ENCODE measurements around the gene GPR137.

GPR137 gene

DNA sequence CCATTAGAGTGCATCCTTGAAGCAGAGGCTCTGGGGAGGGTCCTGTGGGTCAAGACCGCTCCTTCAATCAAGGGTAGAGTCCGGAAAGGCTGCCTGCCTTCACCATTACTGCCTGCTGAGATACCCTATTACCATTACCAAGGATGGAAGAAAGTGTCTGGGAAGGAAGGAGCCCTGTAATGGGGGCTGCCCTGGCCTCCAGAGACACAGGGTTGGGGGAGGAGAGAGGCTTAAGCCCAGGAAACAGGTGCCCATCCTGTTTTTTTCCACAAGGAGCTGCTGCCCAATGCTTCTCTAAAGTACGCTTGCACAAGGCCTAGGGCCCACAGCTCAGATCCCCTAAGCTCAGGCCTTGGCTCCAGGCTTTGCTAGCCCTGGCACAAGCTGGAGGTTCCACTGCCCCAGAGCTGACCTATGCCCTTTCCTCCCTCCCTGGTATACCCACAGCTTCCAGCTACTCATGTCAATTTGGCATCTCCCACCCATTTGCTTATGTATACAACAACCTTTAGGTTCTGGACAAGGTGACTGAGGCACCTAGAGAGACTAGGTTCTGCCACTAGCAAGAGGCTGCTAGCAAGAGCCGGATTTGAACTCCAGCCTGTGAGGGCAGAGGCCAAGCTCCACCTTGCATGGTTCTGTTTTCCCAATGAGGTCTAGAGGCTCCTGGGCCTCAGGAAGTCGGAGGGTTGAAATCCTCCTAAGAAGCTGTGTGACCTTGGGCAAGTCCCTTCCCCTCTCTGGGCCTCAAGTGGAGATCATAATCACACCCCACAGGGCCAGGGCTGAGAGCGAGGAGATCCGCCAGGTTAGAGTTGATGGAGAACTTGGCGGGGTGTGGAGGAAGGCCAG, 35.9 kb upstream of the GPR137 start:
- no peak for DNase-seq

GRCh38 chr11:64250415-64251015, 35.1 kb upstream of the GPR137 start:
- DNase-seq, result no peak

DNA sequence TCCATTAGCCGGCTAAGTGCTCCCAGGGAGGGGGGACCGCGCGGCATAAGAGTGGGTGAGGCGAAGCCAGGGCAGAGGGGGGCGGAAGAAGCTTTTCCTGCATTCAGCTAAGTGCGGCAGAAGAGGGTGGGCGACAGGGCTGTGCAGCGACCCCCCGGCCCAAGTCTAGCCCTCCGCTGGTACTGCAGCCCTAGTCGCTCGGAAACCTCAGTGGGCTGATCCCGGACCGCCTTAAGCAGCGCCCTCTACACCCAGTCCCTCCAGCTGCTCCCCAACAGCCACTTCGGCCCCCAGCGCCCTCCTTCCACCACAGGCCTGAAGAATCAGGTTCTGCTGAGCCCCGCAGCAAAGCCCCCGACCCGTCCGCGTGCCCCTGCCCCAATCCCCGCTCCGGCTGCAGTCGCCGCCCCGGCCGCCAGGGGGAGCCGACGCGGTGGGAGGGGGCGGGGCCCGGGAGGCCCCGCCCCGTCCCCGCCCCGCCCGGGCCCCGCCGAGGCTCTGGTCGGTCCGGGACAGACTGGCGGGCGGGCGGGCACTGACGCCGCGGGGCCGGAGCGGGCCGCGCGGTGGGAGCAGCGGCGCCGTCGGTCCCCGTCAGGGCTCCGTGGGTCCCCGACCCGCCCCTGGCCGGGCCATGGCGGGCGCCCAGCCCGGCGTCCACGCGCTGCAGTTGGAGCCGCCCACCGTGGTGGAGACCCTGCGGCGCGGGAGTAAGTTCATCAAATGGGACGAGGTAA, 34.5 kb upstream of the GPR137 start, which contains the start of gene PLCB3:
PLCB3 (plus strand) TSS at position 515 of the 737 bp plus-strand sequence; CDS start at position 635, 120 bp downstream.
- peak; percentile 69 for DNase-seq

DNA sequence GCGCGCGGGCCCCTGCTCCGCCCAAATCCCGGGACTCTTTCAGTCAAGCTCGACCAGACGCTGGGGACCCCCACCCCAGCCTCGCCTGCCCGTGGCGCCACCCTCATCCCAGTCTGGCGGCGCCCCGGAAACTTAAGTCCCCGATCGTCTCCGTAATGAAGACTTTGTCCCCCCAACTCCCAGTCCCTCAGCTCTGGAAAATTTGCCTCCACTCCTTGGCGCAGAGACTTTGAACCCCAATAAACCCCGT, 34.0 kb upstream of the GPR137 start:
- no peak for DNase-seq

GRCh38 chr11:64252003-64252872, 33.4 kb upstream of the GPR137 start:
- DNase-seq, result no peak

GRCh38 chr11:64253043-64253442, 32.6 kb upstream of the GPR137 start:
- no peak for DNase-seq

DNA sequence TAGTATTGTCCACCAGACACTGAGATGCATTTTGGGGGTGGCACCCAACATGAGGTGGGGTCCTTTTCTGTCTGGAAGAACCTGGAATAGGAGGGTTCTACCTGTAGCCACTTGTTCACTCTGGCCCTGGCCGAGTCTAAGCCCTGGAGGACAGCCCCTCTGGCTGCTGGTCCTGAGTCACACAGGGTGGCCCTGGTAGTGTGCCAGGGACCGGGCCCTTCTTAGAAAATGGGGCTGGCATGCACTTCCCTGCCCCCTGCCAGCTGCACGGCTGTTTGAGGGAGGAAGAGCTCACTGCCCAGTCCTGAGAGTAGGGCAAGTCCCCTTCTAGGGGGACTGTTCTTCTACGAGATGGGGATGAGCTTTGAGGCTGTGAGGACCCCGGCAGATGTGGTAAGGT, 32.2 kb upstream of the GPR137 start:
- no peak for DNase-seq

- DNase-seq, result no peak
Measured at GRCh38 chr11:64254326-64254725, 31.3 kb upstream of the GPR137 start.

- DNase-seq, result no peak
Measured at GRCh38 chr11:64255135-64256128, 30.2 kb upstream of the GPR137 start.

DNA sequence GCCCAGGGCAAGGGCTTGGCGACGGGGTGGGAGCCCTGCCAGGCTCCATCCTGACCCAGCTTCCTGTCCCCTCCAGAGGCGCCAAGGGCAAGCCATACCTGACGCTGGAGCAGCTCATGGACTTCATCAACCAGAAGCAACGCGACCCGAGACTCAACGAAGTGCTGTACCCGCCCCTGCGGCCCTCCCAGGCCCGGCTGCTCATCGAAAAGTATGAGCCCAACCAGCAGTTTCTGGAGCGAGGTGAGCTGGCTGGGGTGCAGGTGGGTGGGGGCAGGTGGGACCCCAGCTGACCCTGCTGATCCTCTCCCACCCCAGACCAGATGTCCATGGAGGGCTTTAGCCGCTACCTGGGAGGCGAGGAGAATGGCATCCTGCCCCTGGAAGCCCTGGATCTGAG, 29.3 kb upstream of the GPR137 start:
- no peak for DNase-seq

- DNase-seq, result no peak
Measured at GRCh38 chr11:64258356-64258755, 27.3 kb upstream of the GPR137 start.

GRCh38 chr11:64258946-64259532, 26.6 kb upstream of the GPR137 start:
- no peak for DNase-seq

- no peak for DNase-seq
Measured at GRCh38 chr11:64259533-64260067, 26.0 kb upstream of the GPR137 start.

- no peak for DNase-seq
Measured at GRCh38 chr11:64260147-64260708, 25.4 kb upstream of the GPR137 start.

DNA sequence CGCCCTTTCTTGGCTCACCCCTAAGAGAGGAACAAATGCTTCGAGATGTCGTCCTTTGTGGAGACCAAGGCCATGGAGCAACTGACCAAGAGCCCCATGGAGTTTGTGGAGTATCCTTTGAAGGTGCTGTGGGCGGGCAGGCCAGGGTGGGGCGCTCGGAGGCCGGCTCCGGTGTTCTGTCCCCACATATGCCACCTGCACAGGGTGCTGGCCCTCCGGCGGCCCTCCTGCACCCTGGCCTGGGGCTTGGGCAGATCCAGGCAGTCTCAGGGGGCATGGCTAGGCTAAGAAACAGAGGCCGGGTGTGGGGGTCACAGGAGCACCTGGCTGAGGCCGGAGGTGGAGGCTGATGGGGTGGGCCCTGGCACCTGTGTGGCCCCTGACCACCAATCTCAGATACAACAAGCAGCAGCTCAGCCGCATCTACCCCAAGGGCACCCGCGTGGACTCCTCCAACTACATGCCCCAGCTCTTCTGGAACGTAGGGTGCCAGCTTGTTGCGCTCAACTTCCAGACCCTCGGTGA, 24.0 kb upstream of the GPR137 start:
- no peak for DNase-seq

DNA sequence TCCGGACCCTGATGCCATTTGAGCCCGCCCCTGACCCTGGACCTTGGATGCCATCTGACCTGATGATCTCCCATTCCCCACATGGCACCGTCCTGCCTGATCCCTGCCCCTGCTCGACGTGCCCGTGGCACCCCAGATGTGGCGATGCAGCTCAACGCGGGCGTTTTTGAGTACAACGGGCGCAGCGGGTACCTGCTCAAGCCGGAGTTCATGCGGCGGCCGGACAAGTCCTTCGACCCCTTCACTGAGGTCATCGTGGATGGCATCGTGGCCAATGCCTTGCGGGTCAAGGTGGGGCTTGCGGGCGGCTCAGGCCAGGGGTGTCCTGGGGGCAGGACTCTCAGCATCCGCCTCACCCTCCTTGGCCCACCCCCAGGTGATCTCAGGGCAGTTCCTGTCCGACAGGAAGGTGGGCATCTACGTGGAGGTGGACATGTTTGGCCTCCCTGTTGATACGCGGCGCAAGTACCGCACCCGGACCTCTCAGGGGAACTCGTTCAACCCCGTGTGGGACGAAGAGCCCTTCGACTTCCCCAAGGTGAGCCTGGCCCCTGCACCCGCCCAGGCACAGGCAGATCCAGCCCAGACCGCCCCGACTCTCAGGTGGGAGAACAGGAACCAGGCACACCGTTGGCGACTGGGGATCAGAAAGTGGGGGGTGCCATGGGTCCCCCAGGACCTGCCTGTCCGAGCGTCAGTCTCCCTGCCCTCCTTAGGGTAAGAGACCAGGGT, 23.2 kb upstream of the GPR137 start:
- no peak for DNase-seq

GRCh38 chr11:64263021-64263946, 22.4 kb upstream of the GPR137 start:
- DNase-seq, result no peak

DNA sequence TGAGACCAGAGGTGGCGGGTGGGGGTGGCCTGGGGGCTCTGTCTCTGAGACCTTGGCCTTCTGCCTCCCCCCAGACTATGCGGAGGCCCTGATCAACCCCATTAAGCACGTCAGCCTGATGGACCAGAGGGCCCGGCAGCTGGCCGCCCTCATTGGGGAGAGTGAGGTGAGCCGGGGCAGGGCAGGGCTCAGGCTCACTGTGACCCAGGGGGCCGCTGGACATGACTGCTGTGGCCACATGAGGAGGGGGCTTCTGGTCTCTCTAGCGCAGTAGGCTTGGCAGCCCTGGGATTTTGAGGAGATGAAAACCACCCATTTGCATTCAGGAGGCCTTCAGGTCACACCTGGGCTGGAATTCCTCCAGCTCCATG, 21.7 kb upstream of the GPR137 start:
- no peak for DNase-seq
